Measurements from ENCODE around the gene ARHGEF12.

- no peak for TF ChIP-seq CTCF (IDR thresholded peaks at IDR 0.05)
- TF ChIP-seq RFX5 (IDR thresholded peaks at IDR 0.05), result no peak
- TF ChIP-seq, protein P1, sequence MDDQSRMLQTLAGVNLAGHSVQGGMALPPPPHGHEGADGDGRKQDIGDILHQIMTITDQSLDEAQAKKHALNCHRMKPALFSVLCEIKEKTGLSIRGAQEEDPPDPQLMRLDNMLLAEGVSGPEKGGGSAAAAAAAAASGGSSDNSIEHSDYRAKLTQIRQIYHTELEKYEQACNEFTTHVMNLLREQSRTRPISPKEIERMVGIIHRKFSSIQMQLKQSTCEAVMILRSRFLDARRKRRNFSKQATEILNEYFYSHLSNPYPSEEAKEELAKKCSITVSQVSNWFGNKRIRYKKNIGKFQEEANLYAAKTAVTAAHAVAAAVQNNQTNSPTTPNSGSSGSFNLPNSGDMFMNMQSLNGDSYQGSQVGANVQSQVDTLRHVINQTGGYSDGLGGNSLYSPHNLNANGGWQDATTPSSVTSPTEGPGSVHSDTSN (IDR thresholded peaks at IDR 0.05), result no peak
- no peak for TF ChIP-seq CEBPB (IDR thresholded peaks at IDR 0.05)
- no peak for TF ChIP-seq JUN (IDR thresholded peaks at IDR 0.05)
- no peak for TF ChIP-seq POLR2A (IDR thresholded peaks at IDR 0.05; ENCODE audit: low read length)
- TF ChIP-seq PHF8 (IDR thresholded peaks at IDR 0.05; ENCODE audit: borderline replicate concordance, low read depth), result no peak
- TF ChIP-seq, protein P2, sequence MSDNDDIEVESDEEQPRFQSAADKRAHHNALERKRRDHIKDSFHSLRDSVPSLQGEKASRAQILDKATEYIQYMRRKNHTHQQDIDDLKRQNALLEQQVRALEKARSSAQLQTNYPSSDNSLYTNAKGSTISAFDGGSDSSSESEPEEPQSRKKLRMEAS (IDR thresholded peaks at IDR 0.05), result no peak
- no peak for TF ChIP-seq KDM5A (IDR thresholded peaks at IDR 0.05)
- no peak for TF ChIP-seq TP53 (CRISPR knock-in tag; IDR thresholded peaks at IDR 0.05)
- TF ChIP-seq RCOR1 (IDR thresholded peaks at IDR 0.05; ENCODE audit: low read depth, low read length), result no peak
- TF ChIP-seq, protein P3, sequence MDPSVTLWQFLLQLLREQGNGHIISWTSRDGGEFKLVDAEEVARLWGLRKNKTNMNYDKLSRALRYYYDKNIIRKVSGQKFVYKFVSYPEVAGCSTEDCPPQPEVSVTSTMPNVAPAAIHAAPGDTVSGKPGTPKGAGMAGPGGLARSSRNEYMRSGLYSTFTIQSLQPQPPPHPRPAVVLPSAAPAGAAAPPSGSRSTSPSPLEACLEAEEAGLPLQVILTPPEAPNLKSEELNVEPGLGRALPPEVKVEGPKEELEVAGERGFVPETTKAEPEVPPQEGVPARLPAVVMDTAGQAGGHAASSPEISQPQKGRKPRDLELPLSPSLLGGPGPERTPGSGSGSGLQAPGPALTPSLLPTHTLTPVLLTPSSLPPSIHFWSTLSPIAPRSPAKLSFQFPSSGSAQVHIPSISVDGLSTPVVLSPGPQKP (IDR thresholded peaks at IDR 0.05; ENCODE audit: low read depth, low read length), result no peak
Observed at GRCh38 chr11:120510406-120511115, 174.3 kb downstream of the ARHGEF12 start.
